Measurements from ENCODE around the gene ANP32E. TPM values are rescaled to one million over a fixed set of nuclear protein-coding genes. Genes with fewer than 3 reads are reported as not detected.
A peak's percentile ranks its signal among the peaks of the same experiment; 100 is the strongest.

Gene ANP32E
- total and polyA plus RNA-seq, 9 of the 15 experiments (the other 6 are each of a cell fraction or from before 2014, with no cell fraction given), result 60.4 to 197 (median 104) TPM

GRCh38 chr1:150235852-150236613 lies at the start of gene ANP32E (continued):
- TF ChIP-seq CHAMP1 (IDR thresholded peaks at IDR 0.05) (no peak), CREB3 (tag; conservative IDR thresholded peaks at IDR 0.05; ENCODE audit: low read depth) (no peak), CBFA2T3 (IDR thresholded peaks at IDR 0.05) (no peak), MYC (IDR thresholded peaks at IDR 0.05; ENCODE audit: low read depth, low read length) (peak; percentile 79), MYC (CRISPR knock-in tag; IDR thresholded peaks at IDR 0.05; ENCODE audit: borderline replicate concordance, low read depth) (0 out of 2 replicates have a peak, but pooled peaks have one; percentile 25), ZNF830 (CRISPR knock-in tag; IDR thresholded peaks at IDR 0.05) (no peak), CREB5 (CRISPR knock-in tag; IDR thresholded peaks at IDR 0.05) (no peak), ZNF184 (CRISPR knock-in tag; IDR thresholded peaks at IDR 0.05) (no peak), FUS (optimal IDR thresholded peaks at IDR 0.05; ENCODE audit: low read depth, low read length) (no peak), POLR2H (tag; IDR thresholded peaks at IDR 0.05; ENCODE audit: low read depth) (peak; percentile 96), POLR2AphosphoS5 (IDR thresholded peaks at IDR 0.05; ENCODE audit: control insufficient read depth, insufficient read depth, low read depth, low read length) (peak; percentile 88), ZNF217 (CRISPR knock-in tag; IDR thresholded peaks at IDR 0.05) (no peak), ELF1 (tag; IDR thresholded peaks at IDR 0.05) (peak; percentile 29; the same call in 1 of the 2 replicates), PHB (CRISPR knock-in tag; IDR thresholded peaks at IDR 0.05) (no peak), POLR3A (IDR thresholded peaks at IDR 0.05; ENCODE audit: borderline replicate concordance, extremely low read depth, insufficient read depth, insufficient read length) (no peak), PHF20 (IDR thresholded peaks at IDR 0.05; ENCODE audit: partially characterized antibody) (peak; percentile 37), HDAC2 (IDR thresholded peaks at IDR 0.05) (peak; percentile 89), SMARCA4 (IDR thresholded peaks at IDR 0.05) (peak; percentile 56; the same call in 1 of the 2 replicates), HDAC3 (IDR thresholded peaks at IDR 0.05; ENCODE audit: borderline replicate concordance, partially characterized antibody) (no peak), NRF1 (conservative IDR thresholded peaks at IDR 0.05 in 1 of 2, IDR thresholded peaks at IDR 0.05 in 1 of 2) (peak; percentile 88 to 89), ZNF3 (CRISPR knock-in tag; IDR thresholded peaks at IDR 0.05) (no peak), ILF3 (IDR thresholded peaks at IDR 0.05; ENCODE audit: borderline replicate concordance) (no peak), ZNF655 (CRISPR knock-in tag; IDR thresholded peaks at IDR 0.05) (no peak), ASH1L (IDR thresholded peaks at IDR 0.05; ENCODE audit: borderline replicate concordance, low read depth, partially characterized antibody) (peak; percentile 98)

Measured in K562 (cell line).